HepG2 (cell line): ENCODE measurements around the gene AMER2. TPM values are rescaled to one million over a fixed set of nuclear protein-coding genes. Genes with fewer than 3 reads are reported as not detected.

Experiments
- ATAC-seq: fragments of 200-7000 bp; cut with Tn5 transposase; 3 replicates; pipeline ENCODE4 v1.9.1; 2020; ENCODE audit warnings: mild to moderate bottlenecking, moderate library complexity
- BruUV-seq: library from RNA; stranded (reverse); fragments of 400-500 nt; replicated peaks from 2 replicates; lab custom pipeline; 2021; lab: Mats Ljungman, UMichigan
- CTCF ChIA-PET: fragments of 300-600 bp; formaldehyde crosslinking; extraction: SDS; loops from one replicate; lab custom pipeline; 2021; ENCODE audit warnings: low total read pairs, inconsistent platforms, low intra/inter-chr PET ratio; lab: Yijun Ruan, JAX
- POLR2A ChIA-PET: fragments of 350-600 bp; sonication (Branson Sonifier 250); formaldehyde crosslinking; loops from one replicate; lab custom pipeline; 2020; ENCODE audit warnings: antibody characterized with exemption, inconsistent platforms; lab: Yijun Ruan, JAX
- DNase-seq: peaks from one replicate; pipeline ENCODE4 v3.0.0-alpha.2; 2015; ENCODE audit warnings: low spot score
- FAIRE-seq: peaks from 3 replicates; lab custom pipeline; 2011; peaks lifted over from hg19 to GRCh38; lab: Jason Lieb, UNC
- H2AFZ ChIP-seq: one replicate; pipeline ENCODE4 v1.6.1; 2011; ENCODE audit warnings: low read length, inconsistent platforms
- H3K27ac ChIP-seq: fragments of 300-600 bp; 3 replicates; pipeline ENCODE4 v1.8.0; 2011; ENCODE audit warnings: mixed run types, mild to moderate bottlenecking, mixed read lengths, low read length, inconsistent platforms; ENCODE audit not compliant: insufficient read depth; ENCODE audit errors: extremely low read length
- H3K27me3 ChIP-seq, 2 experiments: fragments of 200-600 bp in 1 of 2; 2 replicates in 1 of 2; 3 replicates in 1 of 2; pipeline versions ENCODE4 v1.6.0 to v1.8.0; 2011; ENCODE audit warnings: low read length in 2 of 2, mild to moderate bottlenecking in 2 of 2, moderate library complexity in 2 of 2, inconsistent platforms in 1 of 2; ENCODE audit not compliant: insufficient read depth in 2 of 2, control insufficient read depth in 1 of 2
- H3K36me3 ChIP-seq, 2 experiments: fragments of 200-600 bp in 1 of 2; replicated peaks in 1 of 2; 2 replicates in 1 of 2; 3 replicates in 1 of 2; pipeline versions ENCODE4 v1.5.1 to v1.8.0; 2011; ENCODE audit warnings: low read length in 2 of 2, inconsistent platforms in 1 of 2; ENCODE audit not compliant: insufficient read depth in 2 of 2, control insufficient read depth in 1 of 2
- H3K4me1 ChIP-seq: 2 replicates; pipeline ENCODE4 v1.5.1; 2012; ENCODE audit warnings: low read length, inconsistent platforms; ENCODE audit not compliant: insufficient read depth
- H3K4me2 ChIP-seq: 2 replicates; pipeline ENCODE4 v1.6.0; 2011; ENCODE audit warnings: low read depth, low read length, inconsistent platforms
- H3K4me3 ChIP-seq, 3 experiments: fragments of 200-600 bp in 1 of 3; sonication (generic), shearing (Covaris generic) in 1 of 3; replicated peaks in 1 of 3; 2 replicates each; pipeline ENCODE4 v1.5.1; 2011 to 2016; ENCODE audit warnings: low read length in 3 of 3, inconsistent platforms in 2 of 3, low read depth in 2 of 3, mild to moderate bottlenecking in 2 of 3, control low read depth in 1 of 3, mixed read lengths in 1 of 3; ENCODE audit not compliant: insufficient read depth in 1 of 3
- H3K79me2 ChIP-seq: one replicate; pipeline ENCODE4 v1.6.1; 2011; ENCODE audit warnings: low read length, inconsistent platforms; ENCODE audit not compliant: insufficient read depth
- H3K9ac ChIP-seq: 2 replicates; pipeline ENCODE4 v1.6.0; 2011; ENCODE audit warnings: mild to moderate bottlenecking, low read depth, low read length, inconsistent platforms; ENCODE audit not compliant: insufficient read depth
- H3K9me3 ChIP-seq: 2 replicates; pipeline ENCODE4 v1.5.1; 2012; ENCODE audit warnings: mild to moderate bottlenecking, low read length
- H4K20me1 ChIP-seq: 2 replicates; pipeline ENCODE4 v1.6.0; 2011; ENCODE audit warnings: inconsistent platforms, mild to moderate bottlenecking, low read length, moderate library complexity; ENCODE audit not compliant: insufficient read depth
- ARNT2 ChIP-seq: sonication (generic); formaldehyde crosslinking; IDR thresholded peaks from 2 replicates; pipeline ENCODE4 v1.8.0; 2022; ENCODE audit warnings: mild to moderate bottlenecking, low read depth, missing genetic modification reagents, moderate library complexity
- CREBL2 ChIP-seq: sonication (generic); formaldehyde crosslinking; IDR thresholded peaks from 2 replicates; pipeline ENCODE4 v1.8.1; 2023; ENCODE audit warnings: missing genetic modification reagents, mild to moderate bottlenecking, borderline replicate concordance
- HES4 ChIP-seq: sonication (generic); formaldehyde crosslinking; IDR thresholded peaks from 2 replicates; pipeline ENCODE4 v1.9.0; 2021; ENCODE audit warnings: mild to moderate bottlenecking, missing genetic modification reagents, borderline replicate concordance
- JARID2 ChIP-seq: sonication (generic); formaldehyde crosslinking; IDR thresholded peaks from 2 replicates; pipeline ENCODE4 v1.8.1; 2023; ENCODE audit warnings: missing genetic modification reagents, inconsistent platforms; ENCODE audit not compliant: insufficient replicate concordance
- NFYC ChIP-seq: IDR thresholded peaks from 2 replicates; pipeline ENCODE4 v1.6.1; 2016; ENCODE audit warnings: missing genetic modification reagents, missing compliant biosample characterization
- RNF2 ChIP-seq: fragments of 450-650 bp; conservative IDR thresholded peaks from 2 replicates; pipeline ENCODE4 v1.6.1; 2016; ENCODE audit warnings: low read depth
- ZKSCAN1 ChIP-seq: fragments of 150-350 bp; IDR thresholded peaks from 2 replicates; pipeline ENCODE4 v1.6.1; 2014; ENCODE audit warnings: low read length
- ZKSCAN5 ChIP-seq: sonication (generic); formaldehyde crosslinking; IDR thresholded peaks from 2 replicates; pipeline ENCODE4 v1.5.1; 2020; ENCODE audit warnings: mild to moderate bottlenecking, missing genetic modification reagents
- ZNF276 ChIP-seq: sonication (generic); formaldehyde crosslinking; IDR thresholded peaks from 2 replicates; pipeline ENCODE4 v1.4.0; 2020; ENCODE audit warnings: mild to moderate bottlenecking, low read depth, missing genetic modification reagents
- ZNF543 ChIP-seq: sonication (generic); formaldehyde crosslinking; IDR thresholded peaks from 2 replicates; pipeline ENCODE4 v1.4.0; 2020; ENCODE audit warnings: mild to moderate bottlenecking, missing genetic modification reagents
- ZNF709 ChIP-seq: sonication (generic); formaldehyde crosslinking; IDR thresholded peaks from 2 replicates; pipeline ENCODE4 v1.5.0; 2020; ENCODE audit warnings: mild to moderate bottlenecking, missing genetic modification reagents
- ZSCAN12 ChIP-seq: sonication (generic); formaldehyde crosslinking; IDR thresholded peaks from 2 replicates; pipeline ENCODE4 v1.9.0; 2021; ENCODE audit warnings: mild to moderate bottlenecking, missing genetic modification reagents
- ZSCAN31 ChIP-seq: sonication (generic); formaldehyde crosslinking; IDR thresholded peaks from 2 replicates; pipeline ENCODE4 v1.5.0; 2020; ENCODE audit warnings: low read depth, mild to moderate bottlenecking, missing genetic modification reagents
- ZZZ3 ChIP-seq: sonication (generic); formaldehyde crosslinking; IDR thresholded peaks from 2 replicates; pipeline ENCODE4 v1.4.0; 2020; ENCODE audit warnings: missing genetic modification reagents, mild to moderate bottlenecking, borderline replicate concordance
- WGBS: methylation state at CpG from one replicate; pipeline ENCODE4 v1.1.6; 2017; ENCODE audit warnings: low lambda C conversion rate; 5-methylcytosine and 5-hydroxymethylcytosine counted together
- in situ Hi-C: cut with HindIII; loops from 2 replicates; pipeline ENCODE4 v1.10.0; 2017; ENCODE audit warnings: low pct_unique_long_range_greater_than_20kb; ENCODE audit not compliant: extremely low pct_ligation_motif_present
- intact Hi-C: fragments of 100-400 bp; cut with micrococcal nuclease; formaldehyde crosslinking; loops from one replicate; pipeline ENCODE4 v1.10.0; 2022; ENCODE audit not compliant: unreplicated experiment
- polyA plus RNA-seq, 8 experiments: library from polyadenylated mRNA; depleted of rRNA in 3 of 8; stranded (reverse) in 7 of 8; unstranded in 1 of 8; fragments of >200 nt; fragmentation: Illumina TruSeq in 4 of 8; extraction: Trizol in 4 of 8; gene quantifications; 2 replicates each; pipeline versions ENCODE4 v1.2.1 to v1.2.3, GENCODE V29; 2011 to 2016; ENCODE audit warnings: low read depth in 4 of 8, missing spikeins in 1 of 8, mixed read lengths in 1 of 8; ENCODE audit not compliant: insufficient read depth in 1 of 8
- total RNA-seq, 5 experiments: library from RNA; depleted of rRNA; stranded (reverse); fragments of >200 nt; fragmentation: Illumina TruSeq; extraction: Trizol; gene quantifications; 2 replicates each; pipeline ENCODE4 v1.2.3, GENCODE V29; 2016; ENCODE audit warnings: low read depth in 1 of 5
- TF ChIP-seq, protein P1 (sequence below): sonication (generic); formaldehyde crosslinking; IDR thresholded peaks from 2 replicates; pipeline ENCODE4 v1.9.0; 2021; ENCODE audit warnings: missing genetic modification reagents, mild to moderate bottlenecking, borderline replicate concordance
- TF ChIP-seq, protein P2 (sequence below): sonication (generic); formaldehyde crosslinking; IDR thresholded peaks from 2 replicates; pipeline ENCODE4 v1.5.0; 2020; ENCODE audit warnings: mild to moderate bottlenecking, missing genetic modification reagents

Gene AMER2
- total and polyA plus RNA-seq, 2 of the 13 experiments (the other 11 are each of a cell fraction or from before 2014, with no cell fraction given): not detected

GRCh38 chr13:25187596-25187995, 15.5 kb upstream of the AMER2 start:
- ChIA-PET CTCF (no interaction called here), POLR2A (no interaction called here)
- Histone ChIP-seq H3K79me2 (no peaks in the 10 kb centered on the region), H3K9ac (no peak overlapping the region), H3K4me1 (no peaks in the 10 kb centered on the region), H3K4me3 (no peak overlapping the region), H3K36me3 (no peaks in the 10 kb centered on the region), H3K27ac (no peak overlapping the region), H3K4me2 (no peak overlapping the region), H2AFZ (no peak overlapping the region), H3K27me3 (peaks cover 0 to 15% of the 10 kb centered on the region in 2 experiments; a peak in 2 of 5 replicates), H3K9me3 (no peaks in the 10 kb centered on the region), H4K20me1 (no peaks in the 10 kb centered on the region)
- 35% methylated on average over 5 of the region's 5 CpGs for WGBS
- ATAC-seq: no peak
- no TSS peak for BruUV-seq
- intact Hi-C loops: no loop called here
- TF ChIP-seq ZZZ3 (CRISPR knock-in tag) (no peak), HES4 (CRISPR knock-in tag) (no peak), RNF2 (no peak), JARID2 (CRISPR knock-in tag) (no peak), ZNF543 (CRISPR knock-in tag) (no peak), ZNF709 (CRISPR knock-in tag) (no peak), ZKSCAN1 (no peak), ZSCAN31 (no peak), ZNF276 (CRISPR knock-in tag) (no peak), ZSCAN12 (no peak), CREBL2 (CRISPR knock-in tag) (no peak), ZKSCAN5 (CRISPR knock-in tag) (no peak), ARNT2 (CRISPR knock-in tag) (no peak), NFYC (CRISPR knock-in tag) (no peak)
- TF ChIP-seq, protein P1, sequence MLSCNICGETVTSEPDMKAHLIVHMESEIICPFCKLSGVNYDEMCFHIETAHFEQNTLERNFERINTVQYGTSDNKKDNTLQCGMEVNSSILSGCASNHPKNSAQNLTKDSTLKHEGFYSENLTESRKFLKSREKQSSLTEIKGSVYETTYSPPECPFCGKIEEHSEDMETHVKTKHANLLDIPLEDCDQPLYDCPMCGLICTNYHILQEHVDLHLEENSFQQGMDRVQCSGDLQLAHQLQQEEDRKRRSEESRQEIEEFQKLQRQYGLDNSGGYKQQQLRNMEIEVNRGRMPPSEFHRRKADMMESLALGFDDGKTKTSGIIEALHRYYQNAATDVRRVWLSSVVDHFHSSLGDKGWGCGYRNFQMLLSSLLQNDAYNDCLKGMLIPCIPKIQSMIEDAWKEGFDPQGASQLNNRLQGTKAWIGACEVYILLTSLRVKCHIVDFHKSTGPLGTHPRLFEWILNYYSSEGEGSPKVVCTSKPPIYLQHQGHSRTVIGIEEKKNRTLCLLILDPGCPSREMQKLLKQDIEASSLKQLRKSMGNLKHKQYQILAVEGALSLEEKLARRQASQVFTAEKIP (CRISPR knock-in tag): no peak
- TF ChIP-seq, protein P2, sequence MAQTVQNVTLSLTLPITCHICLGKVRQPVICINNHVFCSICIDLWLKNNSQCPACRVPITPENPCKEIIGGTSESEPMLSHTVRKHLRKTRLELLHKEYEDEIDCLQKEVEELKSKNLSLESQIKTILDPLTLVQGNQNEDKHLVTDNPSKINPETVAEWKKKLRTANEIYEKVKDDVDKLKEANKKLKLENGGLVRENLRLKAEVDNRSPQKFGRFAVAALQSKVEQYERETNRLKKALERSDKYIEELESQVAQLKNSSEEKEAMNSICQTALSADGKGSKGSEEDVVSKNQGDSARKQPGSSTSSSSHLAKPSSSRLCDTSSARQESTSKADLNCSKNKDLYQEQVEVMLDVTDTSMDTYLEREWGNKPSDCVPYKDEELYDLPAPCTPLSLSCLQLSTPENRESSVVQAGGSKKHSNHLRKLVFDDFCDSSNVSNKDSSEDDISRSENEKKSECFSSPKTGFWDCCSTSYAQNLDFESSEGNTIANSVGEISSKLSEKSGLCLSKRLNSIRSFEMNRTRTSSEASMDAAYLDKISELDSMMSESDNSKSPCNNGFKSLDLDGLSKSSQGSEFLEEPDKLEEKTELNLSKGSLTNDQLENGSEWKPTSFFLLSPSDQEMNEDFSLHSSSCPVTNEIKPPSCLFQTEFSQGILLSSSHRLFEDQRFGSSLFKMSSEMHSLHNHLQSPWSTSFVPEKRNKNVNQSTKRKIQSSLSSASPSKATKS (CRISPR knock-in tag): no peak
- no peak for FAIRE-seq
- in situ Hi-C loops: no loop called here
- DNase-seq: no peak
